Panc1 (cell line): ENCODE data around the gene ZMYND10. TPM values are rescaled to one million over a fixed set of nuclear protein-coding genes. Genes with fewer than 3 reads are reported as not detected.

Experiments used
- ATAC-seq: fragments of 200-7000 bp; cut with Tn5 transposase; 2 replicates; pipeline ENCODE4 v1.9.1; 2020; ENCODE audit warnings: mild to moderate bottlenecking, moderate library complexity
- BruUV-seq: library from RNA; stranded (reverse); fragments of 400-500 nt; replicated peaks from 2 replicates; lab custom pipeline; 2021; lab: Mats Ljungman, UMichigan
- CTCF ChIA-PET: fragments of 300-600 bp; sonication (Branson Sonifier 250); formaldehyde crosslinking; loops from one replicate; lab custom pipeline; 2022; ENCODE audit warnings: antibody characterized with exemption; lab: Charles Lee
- POLR2A ChIA-PET: fragments of 300-600 bp; sonication (Branson Sonifier 250); formaldehyde crosslinking; loops from one replicate; lab custom pipeline; 2022; ENCODE audit warnings: antibody characterized with exemption; lab: Charles Lee
- DNase-seq: peaks from one replicate; pipeline ENCODE4 v3.0.0-alpha.2; 2010; ENCODE audit warnings: low read depth, low spot score
- H3K27ac ChIP-seq: 2 replicates; pipeline ENCODE4 v1.5.1; 2011; ENCODE audit warnings: mild to moderate bottlenecking, low read length, inconsistent platforms
- H3K27me3 ChIP-seq: fragments of 200-500 bp; sonication (Bioruptor generic); 2 replicates; pipeline ENCODE4 v1.6.0; 2014; ENCODE audit warnings: low read length, inconsistent platforms; ENCODE audit not compliant: control insufficient read depth, insufficient read depth
- H3K36me3 ChIP-seq: fragments of 200-500 bp; sonication (Bioruptor generic); 2 replicates; pipeline ENCODE4 v1.5.1; 2014; ENCODE audit warnings: inconsistent platforms, mild to moderate bottlenecking, low read length, moderate library complexity; ENCODE audit not compliant: control insufficient read depth, insufficient read depth
- H3K4me1 ChIP-seq: 2 replicates; pipeline ENCODE4 v1.5.1; 2011; ENCODE audit warnings: inconsistent platforms, mild to moderate bottlenecking, low read length, moderate library complexity; ENCODE audit not compliant: control insufficient read depth, insufficient read depth
- H3K4me3 ChIP-seq, 2 experiments: 2 replicates each; pipeline ENCODE4 v1.5.1; 2011 to 2012; ENCODE audit warnings: low read depth in 2 of 2, low read length in 2 of 2, mild to moderate bottlenecking in 2 of 2, inconsistent platforms in 1 of 2, moderate library complexity in 1 of 2
- H3K9me3 ChIP-seq: fragments of 200-500 bp; sonication (Bioruptor generic); 2 replicates; pipeline ENCODE4 v1.5.1; 2014; ENCODE audit warnings: low read depth, mild to moderate bottlenecking, inconsistent platforms, low read length, moderate library complexity; ENCODE audit not compliant: control insufficient read depth, insufficient read depth
- CTCF ChIP-seq: fragments of 450-650 bp; IDR thresholded peaks from 2 replicates; pipeline ENCODE4 v1.5.1; 2017; ENCODE audit warnings: mild to moderate bottlenecking
- POLR2AphosphoS5 ChIP-seq: IDR thresholded peaks from 2 replicates; pipeline ENCODE4 v1.6.1; 2012; ENCODE audit warnings: mild to moderate bottlenecking, low read depth, low read length, moderate library complexity
- REST ChIP-seq, 2 experiments: IDR thresholded peaks; 2 replicates each; pipeline ENCODE4 v1.6.1; 2011 to 2012; ENCODE audit warnings: low read depth in 2 of 2, control low read depth in 1 of 2, low read length in 1 of 2, mild to moderate bottlenecking in 1 of 2, moderate library complexity in 1 of 2; ENCODE audit not compliant: insufficient read depth in 1 of 2
- SIN3A ChIP-seq: IDR thresholded peaks from 2 replicates; pipeline ENCODE4 v1.6.1; 2012; ENCODE audit warnings: low read depth, mild to moderate bottlenecking, low read length, moderate library complexity, borderline replicate concordance; ENCODE audit not compliant: insufficient read depth
- TCF7L2 ChIP-seq: IDR thresholded peaks from 2 replicates; pipeline ENCODE4 v1.6.1; 2011; ENCODE audit warnings: mild to moderate bottlenecking, low read depth, low read length, inconsistent platforms
- in situ Hi-C: cut with HindIII; loops from 2 replicates; pipeline ENCODE4 v1.10.0; 2016; ENCODE audit warnings: low sequenced_read_pairs, low pct_unique_long_range_greater_than_20kb
- intact Hi-C: fragments of 100-400 bp; cut with micrococcal nuclease; formaldehyde crosslinking; loops from one replicate; pipeline ENCODE4 v1.10.0; 2022; ENCODE audit not compliant: unreplicated experiment
- total RNA-seq: library from RNA; stranded (reverse); gene quantifications from one replicate; pipeline ENCODE4 v1.2.1, GENCODE V29; 2021; ENCODE audit not compliant: unreplicated experiment

The ZMYND10 gene
- total RNA-seq, 1 experiment from 2014 or later, result 3.6 TPM

- ATAC-seq, result no peak
- Histone ChIP-seq H3K27me3 (no peaks in the 10 kb centered on the region), H3K4me3 (peak overlapping the region; percentile 87 to 89), H3K36me3 (peaks cover 11% of the 10 kb centered on the region), H3K9me3 (no peaks in the 10 kb centered on the region), H3K4me1 (peaks cover 25% of the 10 kb centered on the region), H3K27ac (peak overlapping the region; percentile 89)
- DNase-seq, result no peak
- TF ChIP-seq REST (IDR thresholded peaks at IDR 0.05; ENCODE audit: insufficient read depth in 1 of 2, low read depth in 2 of 2, low read length in 1 of 2) (no peak), CTCF (no peak), POLR2AphosphoS5 (no peak), TCF7L2 (no peak), SIN3A (no peak)
- in situ Hi-C loops (no loop called here), intact Hi-C loops (no loop called here)
- BruUV-seq, result no TSS peak
- POLR2A ChIA-PET, result no interaction called here
- CTCF ChIA-PET, result no interaction called here
These were observed 18.4 kb downstream of the ZMYND10 start for GRCh38 chr3:50327129-50327528.

GRCh38 chr3:50326182-50326541 is 19.4 kb downstream of the ZMYND10 start:
- no TSS peak for BruUV-seq
- Histone ChIP-seq H3K9me3 (no peaks in the 10 kb centered on the region), H3K27ac (no peak overlapping the region), H3K4me1 (peaks cover 27% of the 10 kb centered on the region), H3K36me3 (peaks cover 11% of the 10 kb centered on the region), H3K4me3 (no peak overlapping the region), H3K27me3 (no peaks in the 10 kb centered on the region)
- ChIA-PET POLR2A (no interaction called here), CTCF (no interaction called here)
- intact Hi-C loops (no loop called here), in situ Hi-C loops (no loop called here)
- TF ChIP-seq SIN3A, result no peak
- TF ChIP-seq POLR2AphosphoS5, result no peak
- no peak for DNase-seq
- ATAC-seq, result no peak

GRCh38 chr3:50325497-50326181 is 19.9 kb downstream of the ZMYND10 start:
- no TSS peak for BruUV-seq
- H3K36me3 ChIP-seq, result peaks cover 8% of the 10 kb centered on the region
- POLR2A ChIA-PET, result no interaction called here
- TF ChIP-seq REST (IDR thresholded peaks at IDR 0.05; ENCODE audit: insufficient read depth in 1 of 2, low read depth in 2 of 2, low read length in 1 of 2) (no peak), POLR2AphosphoS5 (no peak), SIN3A (no peak), CTCF (no peak), TCF7L2 (no peak)
- H3K27me3 ChIP-seq, result no peaks in the 10 kb centered on the region
- no peak for ATAC-seq
- no peak overlapping the region for H3K4me3 ChIP-seq
- DNase-seq, result no peak
- H3K9me3 ChIP-seq, result no peaks in the 10 kb centered on the region
- no peak overlapping the region for H3K27ac ChIP-seq
- CTCF ChIA-PET, result no interaction called here
- H3K4me1 ChIP-seq, result peaks cover 27% of the 10 kb centered on the region
- in situ Hi-C loops (no loop called here), intact Hi-C loops (no loop called here)
